Liver (tissue), 4 donors: ENCODE results near the gene TOMM70. TPM values are rescaled to one million over a fixed set of nuclear protein-coding genes. Genes with fewer than 3 reads are reported as not detected.

Experiments used
- polyA plus RNA-seq, 2 donors: library from polyadenylated mRNA; stranded (reverse) in 1 of 2; unstranded in 1 of 2; fragments of 200-250 nt in 1 of 2; fragments of >200 nt in 1 of 2; fragmentation: Nextera tagmentation in 1 of 2; extraction: Ambion mirVana in 1 of 2; gene quantifications; one replicate each; pipeline versions ENCODE4 v1.2.1 to v1.2.3, GENCODE V29; 2013 to 2015
- total RNA-seq, 2 donors: library from RNA; depleted of rRNA; stranded (reverse); fragments of >200 nt; gene quantifications; one replicate each; pipeline ENCODE4 v1.2.3, GENCODE V29; 2014
- donor health status: healthy.
- donor health status: healthy.
- donor health status: healthy.

TOMM70 gene
- total and polyA plus RNA-seq, 4 donors = 16.7 to 55.8 (median 32.6) TPM

Other genes starting within 250 kb of the TOMM70 start
- 10 to 100 TPM; 24.0 to 30.3 TPM for gene TBC1D23, start 140.1 kb downstream of the TOMM70 start, total RNA-seq
- gene TBC1D23, start 140.1 kb downstream of the TOMM70 start, polyA plus RNA-seq = 10 to 100 TPM in 1 of 2 donors, 1 to 10 TPM in 1; 8.7 to 11.5 TPM
- 10 to 100 TPM; 32.4 to 49.2 TPM for gene NIT2, start 66.3 kb downstream of the TOMM70 start, total RNA-seq
- gene NIT2, start 66.3 kb downstream of the TOMM70 start, polyA plus RNA-seq = 100 to 1,000 TPM in 1 of 2 donors, 10 to 100 TPM in 1; 61.4 to 243 TPM
- 1 to 10 TPM; 1.9 to 4.7 TPM for gene LNP1, start 450 bp upstream of the TOMM70 start, total RNA-seq
- 1 to 10 TPM; 1.1 to 1.2 TPM for gene LNP1, start 450 bp upstream of the TOMM70 start, polyA plus RNA-seq
- 10 to 100 TPM in 1 of 2 donors, 1 to 10 TPM in 1; 7.1 to 36.0 TPM for gene TMEM45A, start 91.5 kb upstream of the TOMM70 start, total RNA-seq
- 10 to 100 TPM; 54.3 to 65.8 TPM for gene TMEM45A, start 91.5 kb upstream of the TOMM70 start, polyA plus RNA-seq
- 10 to 100 TPM in 1 of 2 donors, 1 to 10 TPM in 1; 2.1 to 65.5 TPM for gene ADGRG7, start 208.5 kb upstream of the TOMM70 start, total RNA-seq
- 10 to 100 TPM in 1 of 2 donors, 1 to 10 TPM in 1; 7.3 to 20.1 TPM for gene ADGRG7, start 208.5 kb upstream of the TOMM70 start, polyA plus RNA-seq